CD14-positive monocyte (primary cell): Measurements from ENCODE around the gene RPS21. TPM values are rescaled to one million over a fixed set of nuclear protein-coding genes. Genes with fewer than 3 reads are reported as not detected.

Source experiments
- DNase-seq, 3 donors: peaks; one replicate each; pipeline ENCODE4 v3.0.0-alpha.2; 2011 to 2022
- H2AFZ ChIP-seq: 2 replicates; pipeline ENCODE4 v1.6.0; 2012; ENCODE audit warnings: mild to moderate bottlenecking, low read depth, low read length, inconsistent platforms; ENCODE audit not compliant: insufficient read depth, poor library complexity, severe bottlenecking
- H3K27ac ChIP-seq, 2 donors: 1 replicate in 1 of 2; 2 replicates in 1 of 2; pipeline ENCODE4 v1.5.1; 2012 to 2013; ENCODE audit warnings: low read length in 2 of 2, control low read depth in 1 of 2, inconsistent platforms in 1 of 2, low read depth in 1 of 2, mild to moderate bottlenecking in 1 of 2
- H3K27me3 ChIP-seq, 2 donors: one replicate each; pipeline versions ENCODE4 v1.6.0 to v1.6.1; 2011 to 2013; ENCODE audit warnings: low read length in 2 of 2; ENCODE audit not compliant: control insufficient read depth in 2 of 2, insufficient read depth in 2 of 2
- H3K36me3 ChIP-seq, 2 donors: replicated peaks in 1 of 2; 1 replicate in 1 of 2; 2 replicates in 1 of 2; pipeline versions ENCODE4 v1.5.1 to v1.6.1; 2012 to 2013; ENCODE audit warnings: low read length in 2 of 2, control low read depth in 1 of 2, inconsistent platforms in 1 of 2, mild to moderate bottlenecking in 1 of 2; ENCODE audit not compliant: insufficient read depth in 2 of 2, control insufficient read depth in 1 of 2
- H3K4me1 ChIP-seq, 2 donors: 1 replicate in 1 of 2; 2 replicates in 1 of 2; pipeline versions ENCODE4 v1.5.1 to v1.6.1; 2012 to 2013; ENCODE audit warnings: low read length in 2 of 2, control low read depth in 1 of 2, inconsistent platforms in 1 of 2, mild to moderate bottlenecking in 1 of 2, moderate library complexity in 1 of 2; ENCODE audit not compliant: insufficient read depth in 2 of 2, control insufficient read depth in 1 of 2
- H3K4me2 ChIP-seq: replicated peaks from 2 replicates; pipeline ENCODE3; 2012; ENCODE audit warnings: low read length, moderate library complexity, mild to moderate bottlenecking; ENCODE audit not compliant: poor library complexity, severe bottlenecking; ENCODE audit errors: extremely low read depth
- H3K4me3 ChIP-seq, 3 experiments: fragments of 200-600 bp in 1 of 3; sonication (generic) in 1 of 3; replicated peaks in 1 of 3; 1 replicate in 2 of 3; 2 replicates in 1 of 3; pipeline ENCODE4 v1.5.1; 2011 to 2013; ENCODE audit warnings: low read length in 3 of 3, mild to moderate bottlenecking in 3 of 3, control low read depth in 2 of 3, low read depth in 2 of 3, inconsistent platforms in 1 of 3, moderate library complexity in 1 of 3
- H3K79me2 ChIP-seq: 2 replicates; pipeline ENCODE4 v1.6.0; 2012; ENCODE audit warnings: mild to moderate bottlenecking, control low read depth, inconsistent platforms, low read length, moderate library complexity; ENCODE audit not compliant: insufficient read depth
- H3K9ac ChIP-seq: 2 replicates; pipeline ENCODE4 v1.6.0; 2017; ENCODE audit warnings: low read length, mild to moderate bottlenecking; ENCODE audit not compliant: insufficient read depth, poor library complexity, severe bottlenecking
- H3K9me3 ChIP-seq, 2 donors: replicated peaks in 1 of 2; 1 replicate in 1 of 2; 2 replicates in 1 of 2; pipeline versions ENCODE4 v1.5.1 to v1.6.1; 2012 to 2013; ENCODE audit warnings: low read length in 2 of 2, control low read depth in 1 of 2; ENCODE audit not compliant: control insufficient read depth in 1 of 2, insufficient read depth in 1 of 2
- H4K20me1 ChIP-seq: 2 replicates; pipeline ENCODE4 v1.6.0; 2012; ENCODE audit warnings: mild to moderate bottlenecking, low read length, control low read depth, moderate library complexity; ENCODE audit not compliant: insufficient read depth
- H3K27ac Mint-ChIP-seq, 7 donors: one replicate each; pipeline ENCODE4 v1.8.0; 2020; ENCODE audit warnings: mild to moderate bottlenecking in 7 of 7, mixed read lengths in 7 of 7, moderate library complexity in 6 of 7, inconsistent platforms in 2 of 7
- H3K27me3 Mint-ChIP-seq, 3 donors: one replicate each; pipeline ENCODE4 v1.8.0; 2021 to 2022; ENCODE audit warnings: low read depth in 3 of 3, mild to moderate bottlenecking in 3 of 3, mixed read lengths in 3 of 3, moderate library complexity in 3 of 3, inconsistent platforms in 1 of 3
- H3K36me3 Mint-ChIP-seq, 2 donors: one replicate each; pipeline ENCODE4 v1.8.0; 2020; ENCODE audit warnings: mixed read lengths in 2 of 2, inconsistent platforms in 1 of 2, mild to moderate bottlenecking in 1 of 2
- H3K4me1 Mint-ChIP-seq: one replicate; pipeline ENCODE4 v1.8.0; 2020; ENCODE audit warnings: mild to moderate bottlenecking, mixed read lengths
- H3K4me3 Mint-ChIP-seq, 2 donors: one replicate each; pipeline ENCODE4 v1.8.0; 2020; ENCODE audit warnings: mild to moderate bottlenecking in 2 of 2, mixed read lengths in 2 of 2, moderate library complexity in 1 of 2
- H3K9me3 Mint-ChIP-seq, 7 donors: one replicate each; pipeline ENCODE4 v1.8.0; 2020 to 2022; ENCODE audit warnings: mixed read lengths in 7 of 7, mild to moderate bottlenecking in 6 of 7, moderate library complexity in 6 of 7, inconsistent platforms in 2 of 7
- CTCF ChIP-seq: fragments of 200-600 bp; IDR thresholded peaks from one replicate; pipeline ENCODE4 v1.8.0; 2022; ENCODE audit warnings: antibody characterized with exemption, mild to moderate bottlenecking
- WGBS: methylation state at CpG from one replicate; pipeline ENCODE4 v1.1.5; 2013; ENCODE audit warnings: missing lambda C conversion rate; ENCODE audit not compliant: insufficient coverage; 5-methylcytosine and 5-hydroxymethylcytosine counted together
- intact Hi-C, 2 donors: fragments of 100-400 bp; cut with micrococcal nuclease; formaldehyde crosslinking; loops; one replicate each; pipeline versions ENCODE4 v1.15.0 to v1.15.1; 2023
- polyA plus RNA-seq, 3 donors: library from polyadenylated mRNA; depleted of rRNA in 1 of 3; unstranded in 2 of 3; stranded (reverse) in 1 of 3; fragments of 300-500 nt in 2 of 3; fragments of >200 nt in 1 of 3; fragmentation: Illumina TruSeq in 2 of 3; gene quantifications; 1 replicate in 2 of 3; 2 replicates in 1 of 3; pipeline ENCODE4 v1.2.3, GENCODE V29; 2012 to 2021

Gene RPS21
- polyA plus RNA-seq, 3 donors, result 799 to 6,263 (median 968) TPM

- peak within 1 kb of the TSS; percentile 68 for H2AFZ ChIP-seq
- H3K4me1 ChIP-seq, result peaks cover 11 to 22% of the 10 kb centered on the region in 2 donors
- peaks cover 0 to 3% of the 10 kb centered on the region in 2 donors for H3K9me3 ChIP-seq
- H3K79me2 ChIP-seq, result no peaks in the 10 kb centered on the region
- peak within 1 kb of the TSS; percentile 59 to 85 for H3K4me3 Mint-ChIP-seq
- peaks cover 0 to 10% (median 0%) of the 10 kb centered on the region in 7 donors for H3K9me3 Mint-ChIP-seq
- no peak for DNase-seq
- peak within 1 kb of the TSS; percentile 75 for H3K4me2 ChIP-seq
- H3K27me3 ChIP-seq, result peaks cover 25 to 61% of the 10 kb centered on the region in 2 donors
- H4K20me1 ChIP-seq, result no peaks in the 10 kb centered on the region
- H3K4me3 ChIP-seq, result peak within 1 kb of the TSS in 2 of 3 experiments; percentile 15 to 63
- peaks cover 39 to 69% (median 56%) of the 10 kb centered on the region in 3 donors for H3K27me3 Mint-ChIP-seq
- H3K4me1 Mint-ChIP-seq, result peaks cover 11% of the 10 kb centered on the region
- TF ChIP-seq CTCF, result no peak
- intact Hi-C loops, result no loop called here
- no peak within 1 kb of the TSS for H3K27ac Mint-ChIP-seq
- H3K36me3 ChIP-seq, result no peaks in the 10 kb centered on the region
- no peaks in the 10 kb centered on the region for H3K36me3 Mint-ChIP-seq
- H3K9ac ChIP-seq, result peak within 1 kb of the TSS; percentile 21
- no peak within 1 kb of the TSS for H3K27ac ChIP-seq
- 0% methylated on average over 53 of the region's 70 CpGs for WGBS
Observed at GRCh38 chr20:62367136-62367632, 19.7 kb upstream of the RPS21 start, which contains the start of gene LAMA5. TSS of gene LAMA5 (minus strand) at chr20:62367312. CDS start at chr20:62367245, 67 bp downstream.

GRCh38 chr20:62367633-62368391, 19.1 kb upstream of the RPS21 start:
- Histone ChIP-seq H3K79me2 (no peaks in the 10 kb centered on the region), H3K4me1 (peaks cover 11 to 22% of the 10 kb centered on the region in 2 donors), H3K9ac (no peak overlapping the region), H3K36me3 (no peaks in the 10 kb centered on the region), H4K20me1 (no peaks in the 10 kb centered on the region), H3K4me2 (peak overlapping the region; percentile 75), H3K4me3 (peak overlapping the region in 2 of 3 experiments; percentile 10 to 61), H3K27me3 (peaks cover 25 to 61% of the 10 kb centered on the region in 2 donors), H3K9me3 (peaks cover 0 to 3% of the 10 kb centered on the region in 2 donors), H3K27ac (no peak overlapping the region), H2AFZ (peak overlapping the region; percentile 59)
- Mint-ChIP-seq H3K36me3 (no peaks in the 10 kb centered on the region), H3K4me3 (peak overlapping the region; percentile 59 to 85), H3K27me3 (peaks cover 36 to 70% (median 56%) of the 10 kb centered on the region in 3 donors), H3K27ac (no peak overlapping the region), H3K9me3 (peaks cover 0 to 10% (median 0%) of the 10 kb centered on the region in 7 donors), H3K4me1 (peaks cover 11% of the 10 kb centered on the region)
- no peak for DNase-seq
- no peak for TF ChIP-seq CTCF
- intact Hi-C loops, result no loop called here
- WGBS, result 2% methylated on average over 36 of the region's 37 CpGs
